ENCODE results near the gene ERBB2.
"Not testable (repeated sequence)": the region's sequence is repeated elsewhere in the genome, so short reads cannot be mapped to it uniquely, and the experiment has no call there.

Gene ERBB2

GRCh38 chr17:39705786-39706348 lies 6.0 kb downstream of the ERBB2 start:
- no peak for DNase-seq

DNA sequence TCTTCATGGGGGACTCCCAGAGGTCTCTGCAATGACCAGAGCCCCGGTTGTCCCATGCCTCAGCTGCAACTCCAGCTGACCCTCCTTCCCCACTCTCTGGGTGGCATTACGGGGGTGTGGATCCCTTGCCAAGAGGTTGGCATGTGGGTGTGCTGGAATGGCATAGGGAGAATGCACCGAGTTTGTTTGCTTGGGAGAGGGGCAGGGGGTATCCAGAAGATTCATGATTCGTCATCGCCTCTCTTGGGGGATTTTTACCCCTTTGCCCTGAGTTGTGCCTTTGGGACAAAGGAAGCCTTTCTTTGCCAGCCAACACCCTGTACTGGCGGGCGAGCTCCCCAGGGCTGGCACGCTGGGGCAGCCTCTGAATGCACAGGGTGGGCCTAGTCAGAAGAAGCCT lies 6.5 kb downstream of the ERBB2 start:
- no peak for DNase-seq

DNA sequence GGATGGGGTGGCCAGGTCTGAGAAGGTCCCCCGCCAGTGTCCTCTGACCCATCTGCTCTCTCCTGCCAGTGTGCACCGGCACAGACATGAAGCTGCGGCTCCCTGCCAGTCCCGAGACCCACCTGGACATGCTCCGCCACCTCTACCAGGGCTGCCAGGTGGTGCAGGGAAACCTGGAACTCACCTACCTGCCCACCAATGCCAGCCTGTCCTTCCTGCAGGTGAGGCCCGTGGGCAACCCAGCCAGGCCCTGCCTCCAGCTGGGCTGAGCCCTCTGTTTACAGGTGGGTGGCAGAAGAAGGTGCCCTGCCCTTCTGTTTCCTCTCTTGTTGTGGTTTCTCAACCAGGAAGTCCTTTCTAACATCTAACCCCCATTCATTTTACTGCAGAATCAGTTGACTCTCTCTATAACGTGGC lies 7.1 kb downstream of the ERBB2 start:
- DNase-seq: peak; percentile 39

DNA sequence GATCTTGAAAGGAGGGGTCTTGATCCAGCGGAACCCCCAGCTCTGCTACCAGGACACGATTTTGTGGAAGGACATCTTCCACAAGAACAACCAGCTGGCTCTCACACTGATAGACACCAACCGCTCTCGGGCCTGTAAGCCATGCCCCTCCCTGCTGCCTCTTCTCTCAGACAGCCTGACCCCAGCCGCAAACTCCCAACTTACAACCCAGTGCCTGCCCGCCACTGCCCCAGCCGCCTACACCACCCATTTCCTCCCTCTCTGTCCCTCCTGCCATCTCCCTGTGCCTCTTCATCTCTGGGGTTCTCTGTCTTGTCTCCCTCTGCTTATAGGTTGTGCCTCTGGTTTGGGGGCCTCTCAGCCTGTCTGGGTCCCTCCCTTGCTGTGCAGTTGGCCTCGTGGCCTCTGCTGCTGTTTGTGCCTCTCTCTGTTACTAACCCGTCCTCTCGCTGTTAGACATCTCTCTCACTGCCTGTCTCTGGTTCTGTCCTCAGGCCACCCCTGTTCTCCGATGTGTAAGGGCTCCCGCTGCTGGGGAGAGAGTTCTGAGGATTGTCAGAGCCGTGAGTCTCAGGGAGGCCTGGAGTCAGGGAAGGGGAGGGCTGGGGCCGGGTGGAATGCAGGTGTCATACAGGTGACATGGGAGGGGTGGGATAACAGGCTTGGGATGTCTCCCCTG lies 9.6 kb downstream of the ERBB2 start:
- no peak for DNase-seq

DNA sequence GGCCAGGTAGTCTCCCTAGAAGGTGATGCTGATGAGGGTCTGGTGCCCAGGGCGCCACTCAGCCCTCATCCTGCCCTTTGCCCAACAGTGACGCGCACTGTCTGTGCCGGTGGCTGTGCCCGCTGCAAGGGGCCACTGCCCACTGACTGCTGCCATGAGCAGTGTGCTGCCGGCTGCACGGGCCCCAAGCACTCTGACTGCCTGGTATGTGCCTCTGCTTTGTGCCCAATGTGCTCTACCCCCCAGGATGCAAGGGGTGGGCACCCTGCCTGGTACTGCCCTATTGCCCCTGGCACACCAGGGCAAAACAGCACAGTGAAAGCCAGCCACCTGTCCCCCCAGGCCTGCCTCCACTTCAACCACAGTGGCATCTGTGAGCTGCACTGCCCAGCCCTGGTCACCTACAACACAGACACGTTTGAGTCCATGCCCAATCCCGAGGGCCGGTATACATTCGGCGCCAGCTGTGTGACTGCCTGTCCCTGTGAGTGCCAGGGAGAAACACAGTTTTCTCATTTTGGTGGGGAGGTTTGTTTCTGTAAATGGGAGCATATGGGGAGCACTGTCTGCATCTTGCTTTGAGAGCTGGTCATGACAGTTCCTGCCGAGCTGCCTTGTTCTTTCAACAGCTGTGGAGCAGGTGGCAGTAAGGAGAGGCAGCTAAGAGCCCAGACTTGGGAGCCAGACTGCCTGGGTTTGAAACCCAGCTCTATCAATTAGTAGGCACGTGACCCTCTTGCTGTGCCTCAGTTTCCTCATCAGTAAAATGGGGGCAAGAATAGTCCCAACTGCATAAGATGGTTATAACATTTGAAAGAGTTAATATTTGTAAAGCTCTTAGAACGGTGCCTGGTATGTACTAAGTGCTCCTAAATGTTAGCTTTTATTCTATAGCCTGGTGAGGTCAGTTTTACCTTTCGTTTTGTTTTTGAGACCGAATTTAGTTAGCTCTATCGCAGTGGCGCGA lies 10.4 kb downstream of the ERBB2 start:
- DNase-seq: no peak

DNA sequence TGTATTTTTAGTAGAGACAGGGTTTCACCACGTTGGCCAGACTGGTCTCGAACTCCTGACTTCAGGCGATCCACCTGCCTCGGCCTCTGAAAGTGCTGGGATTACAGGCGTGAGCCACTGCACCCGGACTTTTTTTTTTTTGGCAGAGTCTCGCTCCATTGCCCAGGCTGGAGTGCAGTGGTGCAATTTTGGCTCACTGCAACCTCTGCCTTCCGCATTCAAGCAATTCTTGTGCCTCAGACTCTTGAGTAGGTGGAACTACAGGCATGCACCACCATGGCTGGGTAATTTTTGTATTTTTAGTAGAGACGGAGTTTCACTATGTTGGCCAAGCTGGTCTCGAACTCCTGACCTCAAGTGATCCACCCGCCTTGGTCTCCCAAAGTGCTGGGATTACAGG lies 11.2 kb downstream of the ERBB2 start:
- DNase-seq: not testable (repeated sequence)

- no peak for DNase-seq
These were observed 12.0 kb downstream of the ERBB2 start for GRCh38 chr17:39711851-39712250.

GRCh38 chr17:39714234-39714633 lies 14.4 kb downstream of the ERBB2 start:
- no peak for DNase-seq

DNA sequence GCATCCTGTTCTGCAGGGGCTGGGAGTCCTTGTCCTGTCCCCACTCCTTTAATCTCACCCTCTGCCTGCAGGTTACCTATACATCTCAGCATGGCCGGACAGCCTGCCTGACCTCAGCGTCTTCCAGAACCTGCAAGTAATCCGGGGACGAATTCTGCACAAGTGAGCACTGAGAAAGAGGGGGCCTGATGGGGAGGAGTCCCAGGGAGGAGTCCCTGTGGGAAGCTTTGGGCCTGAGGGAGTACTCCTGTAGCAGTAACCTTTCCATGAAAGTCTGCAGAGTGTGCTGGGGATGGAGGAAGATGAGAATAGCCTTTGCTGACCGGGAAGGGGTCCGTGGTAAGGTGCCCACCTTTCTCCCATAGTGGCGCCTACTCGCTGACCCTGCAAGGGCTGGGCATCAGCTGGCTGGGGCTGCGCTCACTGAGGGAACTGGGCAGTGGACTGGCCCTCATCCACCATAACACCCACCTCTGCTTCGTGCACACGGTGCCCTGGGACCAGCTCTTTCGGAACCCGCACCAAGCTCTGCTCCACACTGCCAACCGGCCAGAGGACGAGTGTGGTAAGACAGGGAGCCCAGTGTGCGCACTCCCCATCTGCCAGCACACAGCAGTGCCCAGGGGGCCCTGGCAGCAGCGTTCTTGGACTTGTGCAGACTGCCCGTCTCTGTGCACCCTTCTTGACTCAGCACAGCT lies 15.7 kb downstream of the ERBB2 start:
- no peak for DNase-seq

DNA sequence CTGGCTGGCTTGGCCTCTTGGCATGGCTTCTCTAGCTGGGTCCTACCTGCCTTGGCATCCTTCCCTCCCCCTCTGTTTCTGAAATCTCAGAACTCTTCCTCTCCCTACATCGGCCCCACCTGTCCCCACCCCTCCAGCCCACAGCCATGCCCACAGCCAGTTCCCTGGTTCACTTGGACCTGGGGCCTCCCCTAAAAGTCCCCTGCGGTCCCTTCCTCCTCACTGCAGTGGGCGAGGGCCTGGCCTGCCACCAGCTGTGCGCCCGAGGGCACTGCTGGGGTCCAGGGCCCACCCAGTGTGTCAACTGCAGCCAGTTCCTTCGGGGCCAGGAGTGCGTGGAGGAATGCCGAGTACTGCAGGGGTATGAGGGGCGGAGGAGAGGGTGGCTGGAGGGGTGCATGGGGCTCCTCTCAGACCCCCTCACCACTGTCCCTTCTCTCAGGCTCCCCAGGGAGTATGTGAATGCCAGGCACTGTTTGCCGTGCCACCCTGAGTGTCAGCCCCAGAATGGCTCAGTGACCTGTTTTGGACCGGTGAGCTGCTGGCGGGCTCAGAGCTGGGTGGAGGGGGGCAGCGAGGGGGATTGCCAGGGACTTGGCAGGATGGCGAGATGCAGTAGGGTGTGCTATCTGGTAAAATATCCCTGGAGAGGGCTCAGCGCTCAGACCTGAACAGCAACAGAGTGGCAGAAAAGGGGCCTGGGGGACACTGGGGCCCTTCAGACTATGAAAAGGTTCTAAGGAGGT lies 16.4 kb downstream of the ERBB2 start:
- no peak for DNase-seq

- no peak for DNase-seq
These were observed 17.1 kb downstream of the ERBB2 start for GRCh38 chr17:39716879-39717536.

GRCh38 chr17:39717660-39718059 lies 17.8 kb downstream of the ERBB2 start:
- no peak for DNase-seq

DNA sequence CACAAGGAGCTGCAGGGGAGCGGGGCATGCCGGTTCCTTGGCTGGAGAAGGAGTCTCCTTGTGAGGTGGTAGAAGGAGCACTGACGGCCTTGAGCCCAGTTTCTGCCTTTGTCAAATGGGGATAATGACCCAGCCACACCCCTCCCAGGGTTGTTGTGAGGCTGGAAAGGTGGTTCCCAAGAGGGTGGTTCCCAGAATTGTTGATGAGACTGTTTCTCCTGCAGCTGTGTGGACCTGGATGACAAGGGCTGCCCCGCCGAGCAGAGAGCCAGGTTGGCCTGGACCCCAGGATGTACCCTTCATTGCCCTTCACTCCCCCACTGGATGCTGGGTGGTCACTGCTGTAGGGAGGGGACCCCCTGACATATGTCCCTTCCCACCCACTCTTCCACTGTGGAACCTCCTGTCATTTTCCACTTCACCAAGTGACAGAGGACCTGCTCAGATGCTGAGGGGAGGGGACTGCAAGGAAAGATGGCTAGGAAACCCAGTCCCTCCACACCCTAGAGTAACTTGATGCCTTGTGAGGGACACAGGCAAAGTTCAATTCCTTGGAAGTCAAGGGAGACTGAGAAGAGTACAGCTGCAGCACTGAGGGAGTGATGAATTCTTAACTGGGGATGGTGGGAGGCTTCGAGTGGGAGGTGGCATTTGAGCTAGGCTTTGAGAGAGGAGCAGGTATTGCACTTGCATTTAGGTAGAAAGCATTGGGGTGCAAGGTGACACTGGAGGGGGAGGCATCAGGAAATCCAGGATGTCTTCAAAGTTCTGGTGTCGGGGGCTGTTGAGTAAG lies 19.9 kb downstream of the ERBB2 start:
- no peak for DNase-seq

- no peak for DNase-seq
These were observed 22.2 kb downstream of the ERBB2 start for GRCh38 chr17:39722104-39722503.

- no peak for DNase-seq
These were observed 23.3 kb downstream of the ERBB2 start for GRCh38 chr17:39722965-39723848.

DNA sequence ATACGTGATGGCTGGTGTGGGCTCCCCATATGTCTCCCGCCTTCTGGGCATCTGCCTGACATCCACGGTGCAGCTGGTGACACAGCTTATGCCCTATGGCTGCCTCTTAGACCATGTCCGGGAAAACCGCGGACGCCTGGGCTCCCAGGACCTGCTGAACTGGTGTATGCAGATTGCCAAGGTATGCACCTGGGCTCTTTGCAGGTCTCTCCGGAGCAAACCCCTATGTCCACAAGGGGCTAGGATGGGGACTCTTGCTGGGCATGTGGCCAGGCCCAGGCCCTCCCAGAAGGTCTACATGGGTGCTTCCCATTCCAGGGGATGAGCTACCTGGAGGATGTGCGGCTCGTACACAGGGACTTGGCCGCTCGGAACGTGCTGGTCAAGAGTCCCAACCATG lies 24.9 kb downstream of the ERBB2 start:
- no peak for DNase-seq

GRCh38 chr17:39725923-39726322 lies 26.1 kb downstream of the ERBB2 start:
- DNase-seq: not testable (repeated sequence)

DNA sequence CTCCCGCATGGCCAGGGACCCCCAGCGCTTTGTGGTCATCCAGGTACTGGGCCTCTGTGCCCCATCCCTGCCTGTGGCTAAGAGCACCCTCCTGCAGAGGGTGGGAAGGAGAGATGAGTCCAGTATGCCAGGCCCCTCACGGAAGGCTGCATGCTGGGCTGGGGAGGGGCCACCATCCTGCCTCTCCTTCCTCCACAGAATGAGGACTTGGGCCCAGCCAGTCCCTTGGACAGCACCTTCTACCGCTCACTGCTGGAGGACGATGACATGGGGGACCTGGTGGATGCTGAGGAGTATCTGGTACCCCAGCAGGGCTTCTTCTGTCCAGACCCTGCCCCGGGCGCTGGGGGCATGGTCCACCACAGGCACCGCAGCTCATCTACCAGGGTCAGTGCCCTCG lies 26.8 kb downstream of the ERBB2 start:
- DNase-seq: no peak

GRCh38 chr17:39727556-39727955 lies 27.7 kb downstream of the ERBB2 start:
- DNase-seq: no peak

GRCh38 chr17:39729280-39729851 lies 29.5 kb downstream of the ERBB2 start:
- no peak for DNase-seq
